Loucy (cell line): ENCODE data around the gene KCNJ11.

Source experiments
- H2AFZ ChIP-seq: fragments of 200-600 bp; sonication (generic); 2 replicates; pipeline ENCODE4 v1.6.0; 2016; ENCODE audit warnings: antibody characterized with exemption, mild to moderate bottlenecking, low read length, moderate library complexity
- H3F3A ChIP-seq: fragments of 200-600 bp; 2 replicates; pipeline ENCODE4 v1.6.0; 2016; ENCODE audit warnings: antibody characterized with exemption, low read depth, mild to moderate bottlenecking
- H3K27me3 ChIP-seq: fragments of 200-600 bp; sonication (generic); 2 replicates; pipeline ENCODE4 v1.6.1; 2014; ENCODE audit warnings: low read length, mild to moderate bottlenecking; ENCODE audit not compliant: insufficient read depth, poor library complexity, severe bottlenecking
- H3K36me3 ChIP-seq: fragments of 200-600 bp; sonication (generic); 2 replicates; pipeline ENCODE4 v1.6.1; 2016; ENCODE audit warnings: low read length; ENCODE audit not compliant: insufficient read depth
- H3K4me1 ChIP-seq: fragments of 200-600 bp; sonication (generic); 2 replicates; pipeline ENCODE4 v1.5.1; 2014; ENCODE audit warnings: low read length, mild to moderate bottlenecking; ENCODE audit not compliant: insufficient read depth, poor library complexity, severe bottlenecking
- H3K4me2 ChIP-seq: fragments of 200-600 bp; sonication (generic); 2 replicates; pipeline ENCODE4 v1.6.0; 2014; ENCODE audit warnings: antibody characterized with exemption, low read length, low read depth, mild to moderate bottlenecking; ENCODE audit not compliant: poor library complexity, severe bottlenecking
- H3K4me3 ChIP-seq: fragments of 200-600 bp; sonication (generic); 2 replicates; pipeline ENCODE4 v1.5.1; 2014; ENCODE audit warnings: low read length, mild to moderate bottlenecking, mixed read lengths; ENCODE audit not compliant: poor library complexity, severe bottlenecking
- H3K79me2 ChIP-seq: fragments of 200-600 bp; sonication (generic); 2 replicates; pipeline ENCODE4 v1.6.1; 2014; ENCODE audit warnings: low read length; ENCODE audit not compliant: insufficient read depth
- H3K9ac ChIP-seq: fragments of 200-600 bp; sonication (generic); 2 replicates; pipeline ENCODE4 v1.6.0; 2014; ENCODE audit warnings: mild to moderate bottlenecking, low read depth, low read length, moderate library complexity; ENCODE audit not compliant: poor library complexity, severe bottlenecking
- H3K9me2 ChIP-seq: fragments of 200-600 bp; sonication (generic); replicated peaks from 2 replicates; pipeline ENCODE4 v1.6.1; 2016; ENCODE audit warnings: low read depth, low read length, mixed read lengths
- H3K9me3 ChIP-seq: fragments of 200-600 bp; sonication (generic); 2 replicates; pipeline ENCODE4 v1.6.1; 2014; ENCODE audit warnings: mild to moderate bottlenecking, antibody characterized with exemption, low read length, low read depth; ENCODE audit not compliant: insufficient read depth
- H4K20me1 ChIP-seq: fragments of 200-600 bp; sonication (generic); 2 replicates; pipeline ENCODE4 v1.6.0; 2014; ENCODE audit warnings: antibody characterized with exemption, low read length, mild to moderate bottlenecking; ENCODE audit not compliant: insufficient read depth, poor library complexity, severe bottlenecking
- CTCF ChIP-seq: fragments of 200-600 bp; sonication (generic); conservative IDR thresholded peaks from 2 replicates; pipeline ENCODE4 v1.5.1; 2014; ENCODE audit warnings: mild to moderate bottlenecking, antibody characterized with exemption, low read length
- EZH2phosphoT487 ChIP-seq: fragments of 200-600 bp; IDR thresholded peaks from 2 replicates; pipeline ENCODE4 v1.6.1; 2018; ENCODE audit warnings: antibody characterized with exemption, mild to moderate bottlenecking, moderate library complexity, borderline replicate concordance

The KCNJ11 gene

DNA sequence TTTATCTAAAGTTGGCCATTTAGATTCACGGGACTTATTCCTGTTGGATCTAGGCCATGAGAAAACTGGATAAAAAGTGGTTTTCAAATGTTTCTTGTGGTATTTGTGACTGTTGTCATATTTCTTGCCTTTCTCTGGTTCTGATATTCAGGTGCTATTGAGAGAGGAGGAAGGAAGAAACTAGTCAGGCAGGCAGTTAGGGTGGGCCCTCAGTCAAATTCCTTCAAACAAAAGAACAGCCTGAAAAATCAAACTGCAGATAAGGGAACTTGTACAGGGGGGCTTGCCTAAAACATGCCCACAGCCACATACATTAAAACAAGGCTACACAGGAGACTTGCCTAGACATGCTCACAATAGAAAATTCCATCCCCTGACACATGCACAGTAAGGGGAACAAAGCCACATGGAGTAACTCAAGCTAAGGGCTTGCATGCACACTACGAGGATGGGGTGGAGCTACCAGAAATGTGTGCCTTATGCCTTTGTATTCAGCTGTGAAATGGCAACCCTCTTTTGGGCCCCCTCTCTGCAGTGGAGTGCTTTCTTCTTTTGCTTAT, 18.7 kb downstream of the KCNJ11 start:
- H3K36me3 ChIP-seq: peaks cover 22% of the 10 kb centered on the region; the same call in 1 of the 2 replicates
- H3K4me2 ChIP-seq: no peak overlapping the region
- no peak overlapping the region for H3K4me3 ChIP-seq
- H3F3A ChIP-seq: no peaks in the 10 kb centered on the region
- no peak overlapping the region for H2AFZ ChIP-seq
- no peak for TF ChIP-seq CTCF
- TF ChIP-seq EZH2phosphoT487: no peak
- no peaks in the 10 kb centered on the region for H3K27me3 ChIP-seq
- H3K79me2 ChIP-seq: no peaks in the 10 kb centered on the region
- no peaks in the 10 kb centered on the region for H3K9me2 ChIP-seq
- H3K4me1 ChIP-seq: no peaks in the 10 kb centered on the region
- H4K20me1 ChIP-seq: no peaks in the 10 kb centered on the region
- H3K9ac ChIP-seq: no peak overlapping the region
- H3K9me3 ChIP-seq: peaks cover 45% of the 10 kb centered on the region

- H3K27me3 ChIP-seq: no peaks in the 10 kb centered on the region
- H3K4me1 ChIP-seq: no peaks in the 10 kb centered on the region
- H3K79me2 ChIP-seq: no peaks in the 10 kb centered on the region
- no peak overlapping the region for H3K9ac ChIP-seq
- H3K4me3 ChIP-seq: no peak overlapping the region
- no peak for TF ChIP-seq EZH2phosphoT487
- no peak for TF ChIP-seq CTCF
- peaks cover 22% of the 10 kb centered on the region; the same call in 1 of the 2 replicates for H3K36me3 ChIP-seq
- H4K20me1 ChIP-seq: no peaks in the 10 kb centered on the region
- no peak overlapping the region for H3K4me2 ChIP-seq
- no peaks in the 10 kb centered on the region for H3F3A ChIP-seq
- no peak overlapping the region for H2AFZ ChIP-seq
- H3K9me3 ChIP-seq: peaks cover 45% of the 10 kb centered on the region
- no peaks in the 10 kb centered on the region for H3K9me2 ChIP-seq
Measured at GRCh38 chr11:17369094-17369493, 19.4 kb downstream of the KCNJ11 start.

DNA sequence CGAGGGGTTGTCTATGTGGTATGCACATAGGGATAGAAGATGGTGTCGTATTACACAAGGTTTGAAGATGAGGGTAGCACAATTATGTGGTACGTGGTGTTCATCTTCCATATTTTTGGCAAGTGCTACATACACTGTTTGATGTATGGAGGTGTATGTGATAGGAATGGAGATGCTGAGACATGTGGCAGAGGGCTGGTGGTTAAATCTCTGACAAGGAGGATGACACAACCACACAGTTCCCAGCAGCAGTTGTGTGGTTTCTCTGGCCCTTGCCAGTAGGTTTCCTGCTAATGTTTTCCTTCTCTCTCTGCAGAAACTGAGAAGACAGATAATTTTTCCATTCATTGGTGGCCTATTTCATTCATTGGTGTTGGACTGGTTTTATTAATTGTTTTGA, 19.9 kb downstream of the KCNJ11 start:
- TF ChIP-seq EZH2phosphoT487 (no peak), CTCF (no peak)
- Histone ChIP-seq H3K36me3 (peaks cover 22% of the 10 kb centered on the region; the same call in 1 of the 2 replicates), H3F3A (no peaks in the 10 kb centered on the region), H3K9me3 (peaks cover 45% of the 10 kb centered on the region), H3K4me3 (no peak overlapping the region), H3K9ac (no peak overlapping the region), H3K27me3 (no peaks in the 10 kb centered on the region), H4K20me1 (no peaks in the 10 kb centered on the region), H3K4me1 (no peaks in the 10 kb centered on the region), H3K4me2 (no peak overlapping the region), H2AFZ (no peak overlapping the region), H3K79me2 (no peaks in the 10 kb centered on the region), H3K9me2 (no peaks in the 10 kb centered on the region)
